Measurements from ENCODE around the gene SPG21. TPM values are rescaled to one million over a fixed set of nuclear protein-coding genes. Genes with fewer than 3 reads are reported as not detected.

The SPG21 gene
- polyA plus RNA-seq, 1 donor (not counting 4 experiments of a cell fraction or from before 2014, with no cell fraction given), result 62.9 TPM

GRCh38 chr15:64960153-64960552 is 29.6 kb downstream of the SPG21 start:
- no peaks in the 10 kb centered on the region for H3K4me1 ChIP-seq (ENCODE audit: control insufficient read depth, extremely low read depth, insufficient read depth, low read length)
- H3K4me2 ChIP-seq (ENCODE audit: control insufficient read depth, extremely low read depth, insufficient read depth, low read depth, low read length), result no peak overlapping the region
- H3K9me1 ChIP-seq (ENCODE audit: control insufficient read depth, extremely low read depth, insufficient read depth, low read length), result no peaks in the 10 kb centered on the region
- no peaks in the 10 kb centered on the region for H4K20me1 ChIP-seq (ENCODE audit: control insufficient read depth, extremely low read depth, insufficient read depth, low read length)
- H3K4me3 ChIP-seq (ENCODE audit: control insufficient read depth in 2 of 3, extremely low read depth in 1 of 3, insufficient read depth in 2 of 3, low read depth in 1 of 3, low read length in 3 of 3), result no peak overlapping the region
- H3K9me3 ChIP-seq (ENCODE audit: control insufficient read depth, low read depth, low read length), result no peaks in the 10 kb centered on the region
- no peaks in the 10 kb centered on the region for H3K79me2 ChIP-seq (ENCODE audit: control insufficient read depth, insufficient read depth, low read length)
- no peak overlapping the region for H3K9ac ChIP-seq (ENCODE audit: control insufficient read depth, extremely low read depth, insufficient read depth, low read length)
- H2AFZ ChIP-seq (ENCODE audit: control insufficient read depth, low read length), result no peak overlapping the region
- dilution Hi-C loops (cut with MboI; ENCODE audit: extremely low pct_ligation_motif_present, low sequenced_read_pairs), result no loop called here
- no peak for DNase-seq (ENCODE audit: low read depth, low spot score)
- no peaks in the 10 kb centered on the region for H3K27me3 ChIP-seq (ENCODE audit: control insufficient read depth, extremely low read depth, insufficient read depth, low read length)
- FAIRE-seq, result no peak
- H3K36me3 ChIP-seq (ENCODE audit: control insufficient read depth in 2 of 2, extremely low read depth in 1 of 2, insufficient read depth in 2 of 2, low read length in 2 of 2), result peaks cover 23% of the 10 kb centered on the region in 2 experiments
- H3K27ac ChIP-seq (ENCODE audit: control insufficient read depth, insufficient read depth, low read length), result no peak overlapping the region
- TF ChIP-seq EZH2 (IDR thresholded peaks at IDR 0.05; ENCODE audit: low read length), result no peak
- TF ChIP-seq, protein P1, sequence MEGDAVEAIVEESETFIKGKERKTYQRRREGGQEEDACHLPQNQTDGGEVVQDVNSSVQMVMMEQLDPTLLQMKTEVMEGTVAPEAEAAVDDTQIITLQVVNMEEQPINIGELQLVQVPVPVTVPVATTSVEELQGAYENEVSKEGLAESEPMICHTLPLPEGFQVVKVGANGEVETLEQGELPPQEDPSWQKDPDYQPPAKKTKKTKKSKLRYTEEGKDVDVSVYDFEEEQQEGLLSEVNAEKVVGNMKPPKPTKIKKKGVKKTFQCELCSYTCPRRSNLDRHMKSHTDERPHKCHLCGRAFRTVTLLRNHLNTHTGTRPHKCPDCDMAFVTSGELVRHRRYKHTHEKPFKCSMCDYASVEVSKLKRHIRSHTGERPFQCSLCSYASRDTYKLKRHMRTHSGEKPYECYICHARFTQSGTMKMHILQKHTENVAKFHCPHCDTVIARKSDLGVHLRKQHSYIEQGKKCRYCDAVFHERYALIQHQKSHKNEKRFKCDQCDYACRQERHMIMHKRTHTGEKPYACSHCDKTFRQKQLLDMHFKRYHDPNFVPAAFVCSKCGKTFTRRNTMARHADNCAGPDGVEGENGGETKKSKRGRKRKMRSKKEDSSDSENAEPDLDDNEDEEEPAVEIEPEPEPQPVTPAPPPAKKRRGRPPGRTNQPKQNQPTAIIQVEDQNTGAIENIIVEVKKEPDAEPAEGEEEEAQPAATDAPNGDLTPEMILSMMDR (optimal IDR thresholded peaks at IDR 0.05 in 1 of 3, IDR thresholded peaks at IDR 0.05 in 1 of 3, conservative IDR thresholded peaks at IDR 0.05 in 1 of 3; ENCODE audit: extremely low read depth in 1 of 3, insufficient read depth in 2 of 3, low read length in 3 of 3), result no peak

DNA sequence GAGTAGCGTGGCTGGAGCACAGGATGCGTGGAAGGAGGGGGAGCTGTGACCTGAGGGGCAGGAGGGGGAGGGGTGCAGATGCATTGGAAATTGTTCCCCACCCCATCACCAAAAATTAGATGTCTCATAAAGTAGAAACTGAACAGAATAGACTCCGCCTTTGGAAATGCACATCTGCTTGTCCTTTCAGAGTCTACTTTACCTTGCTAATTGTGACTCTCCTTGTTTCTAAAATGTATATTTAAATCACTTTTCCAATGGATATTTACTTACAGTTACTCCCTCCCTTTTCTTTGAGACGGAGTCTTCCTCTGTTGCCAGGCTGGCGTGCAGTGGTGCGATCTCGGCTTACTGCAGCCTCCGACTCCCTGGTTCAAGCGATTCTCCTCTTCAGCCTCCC is 30.6 kb downstream of the SPG21 start:
- Histone ChIP-seq H3K4me3 (ENCODE audit: control insufficient read depth in 2 of 3, extremely low read depth in 1 of 3, insufficient read depth in 2 of 3, low read depth in 1 of 3, low read length in 3 of 3) (no peak overlapping the region), H3K27ac (ENCODE audit: control insufficient read depth, insufficient read depth, low read length) (no peak overlapping the region), H3K27me3 (ENCODE audit: control insufficient read depth, extremely low read depth, insufficient read depth, low read length) (no peaks in the 10 kb centered on the region), H3K9me1 (ENCODE audit: control insufficient read depth, extremely low read depth, insufficient read depth, low read length) (no peaks in the 10 kb centered on the region), H3K9ac (ENCODE audit: control insufficient read depth, extremely low read depth, insufficient read depth, low read length) (no peak overlapping the region), H4K20me1 (ENCODE audit: control insufficient read depth, extremely low read depth, insufficient read depth, low read length) (no peaks in the 10 kb centered on the region), H3K9me3 (ENCODE audit: control insufficient read depth, low read depth, low read length) (no peaks in the 10 kb centered on the region), H3K36me3 (ENCODE audit: control insufficient read depth in 2 of 2, extremely low read depth in 1 of 2, insufficient read depth in 2 of 2, low read length in 2 of 2) (peaks cover 16 to 19% of the 10 kb centered on the region in 2 experiments), H2AFZ (ENCODE audit: control insufficient read depth, low read length) (no peak overlapping the region), H3K79me2 (ENCODE audit: control insufficient read depth, insufficient read depth, low read length) (no peaks in the 10 kb centered on the region), H3K4me2 (ENCODE audit: control insufficient read depth, extremely low read depth, insufficient read depth, low read depth, low read length) (no peak overlapping the region), H3K4me1 (ENCODE audit: control insufficient read depth, extremely low read depth, insufficient read depth, low read length) (no peaks in the 10 kb centered on the region)
- TF ChIP-seq EZH2 (IDR thresholded peaks at IDR 0.05; ENCODE audit: low read length), result no peak
- TF ChIP-seq, protein P1 (optimal IDR thresholded peaks at IDR 0.05 in 1 of 3, IDR thresholded peaks at IDR 0.05 in 1 of 3, conservative IDR thresholded peaks at IDR 0.05 in 1 of 3; ENCODE audit: extremely low read depth in 1 of 3, insufficient read depth in 2 of 3, low read length in 3 of 3), result no peak
- dilution Hi-C loops (cut with MboI; ENCODE audit: extremely low pct_ligation_motif_present, low sequenced_read_pairs), result no loop called here
- DNase-seq (ENCODE audit: low read depth, low spot score), result no peak
- no peak for FAIRE-seq
